Stimulated activated CD8-positive, alpha-beta memory T cell treated with anti-CD3 and anti-CD28 coated beads, Interleukin-7, amount 100 ng/mL, for 1 hour (primary cell): ENCODE data around the gene INTU.

Experiments
- DNase-seq, 2 donors: peaks; one replicate each; pipeline ENCODE4 v3.0.0-alpha.2; 2020; ENCODE audit warnings: low read depth in 2 of 2

INTU gene

DNA sequence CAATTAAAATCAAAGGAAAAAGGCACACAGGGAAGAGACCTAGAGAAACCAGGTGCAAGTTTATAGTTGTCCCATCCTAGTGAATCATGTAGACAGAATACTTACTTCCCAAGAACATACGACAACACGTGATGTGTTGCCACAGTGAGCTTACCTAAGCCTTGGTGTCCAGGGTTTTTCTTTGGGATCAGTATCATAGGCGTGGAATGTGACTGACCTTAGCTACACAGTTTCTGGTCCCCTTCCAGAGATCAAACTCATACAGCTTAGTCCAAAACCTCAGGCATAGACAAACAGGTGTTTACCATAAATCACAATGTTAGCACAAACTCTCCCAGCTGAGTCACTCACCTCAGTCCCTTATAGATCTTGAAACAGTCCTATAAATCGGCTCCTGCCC, 115.1 kb downstream of the INTU start:
- no peak for DNase-seq

DNA sequence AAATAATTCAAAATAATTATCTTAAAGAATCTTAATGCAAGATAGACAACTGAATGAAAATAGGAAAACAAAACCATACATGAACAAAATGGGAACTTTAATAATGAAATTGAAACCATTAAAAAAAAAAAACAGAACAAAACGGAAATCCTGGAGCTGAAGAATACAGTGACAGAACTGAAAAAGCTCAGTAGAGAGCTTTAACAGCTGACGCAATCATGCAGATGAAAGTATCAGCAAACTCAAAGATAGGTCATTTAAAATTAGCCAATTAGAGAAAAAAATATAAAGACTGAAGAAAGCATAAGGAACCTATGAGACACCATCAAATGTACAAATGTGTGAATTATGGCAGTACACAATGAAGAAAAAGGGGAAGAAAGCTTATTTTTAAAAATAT, 116.2 kb downstream of the INTU start:
- DNase-seq = no peak

DNA sequence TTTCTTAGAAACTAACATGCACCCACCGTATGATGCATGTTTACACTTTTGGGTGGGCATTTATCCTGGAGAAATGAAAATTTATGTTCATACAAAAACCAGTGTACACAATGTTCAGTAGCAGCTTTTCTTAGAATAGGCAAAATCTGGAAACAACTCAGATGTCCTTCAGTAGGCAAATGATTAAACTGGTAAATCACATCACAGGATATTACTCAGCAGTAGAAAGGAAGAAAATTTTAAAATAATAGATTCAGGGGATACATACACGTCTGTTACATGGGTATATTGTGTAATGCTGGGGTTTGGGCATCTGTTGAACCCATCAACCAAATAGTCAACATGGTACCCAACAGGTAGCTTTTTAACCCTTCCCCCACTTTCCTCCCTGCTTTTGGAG, 124.1 kb downstream of the INTU start:
- no peak for DNase-seq

DNA sequence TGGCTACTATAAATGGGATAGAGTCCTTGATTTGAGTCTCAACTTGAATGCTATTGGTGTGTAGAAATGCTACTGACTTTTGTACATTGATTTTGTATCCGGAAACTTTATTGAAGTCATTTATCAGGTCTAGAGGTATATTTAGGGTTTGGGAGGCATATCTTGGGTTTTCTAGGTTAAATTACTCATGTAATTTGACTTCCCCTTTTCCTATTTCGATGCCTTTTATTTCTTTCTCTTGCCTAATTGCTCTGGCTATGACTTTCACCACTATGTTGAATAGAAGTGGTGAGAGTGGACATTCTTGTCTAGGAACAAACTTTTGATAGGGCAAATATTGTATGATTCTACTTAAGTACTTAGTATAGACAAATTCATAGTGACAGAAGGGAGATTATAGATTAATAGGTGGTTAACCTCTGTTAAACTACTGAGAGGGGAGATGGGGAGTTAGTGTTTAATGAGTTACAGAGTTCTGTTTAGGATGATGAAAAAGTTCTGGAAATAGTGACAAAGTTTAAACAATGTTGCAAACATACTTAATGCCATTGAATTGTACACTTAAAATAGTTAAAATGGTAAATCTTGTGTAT, 126.6 kb downstream of the INTU start:
- no peak for DNase-seq

GRCh38 chr4:127759893-127760292, 127.1 kb downstream of the INTU start:
- DNase-seq = no peak

DNA sequence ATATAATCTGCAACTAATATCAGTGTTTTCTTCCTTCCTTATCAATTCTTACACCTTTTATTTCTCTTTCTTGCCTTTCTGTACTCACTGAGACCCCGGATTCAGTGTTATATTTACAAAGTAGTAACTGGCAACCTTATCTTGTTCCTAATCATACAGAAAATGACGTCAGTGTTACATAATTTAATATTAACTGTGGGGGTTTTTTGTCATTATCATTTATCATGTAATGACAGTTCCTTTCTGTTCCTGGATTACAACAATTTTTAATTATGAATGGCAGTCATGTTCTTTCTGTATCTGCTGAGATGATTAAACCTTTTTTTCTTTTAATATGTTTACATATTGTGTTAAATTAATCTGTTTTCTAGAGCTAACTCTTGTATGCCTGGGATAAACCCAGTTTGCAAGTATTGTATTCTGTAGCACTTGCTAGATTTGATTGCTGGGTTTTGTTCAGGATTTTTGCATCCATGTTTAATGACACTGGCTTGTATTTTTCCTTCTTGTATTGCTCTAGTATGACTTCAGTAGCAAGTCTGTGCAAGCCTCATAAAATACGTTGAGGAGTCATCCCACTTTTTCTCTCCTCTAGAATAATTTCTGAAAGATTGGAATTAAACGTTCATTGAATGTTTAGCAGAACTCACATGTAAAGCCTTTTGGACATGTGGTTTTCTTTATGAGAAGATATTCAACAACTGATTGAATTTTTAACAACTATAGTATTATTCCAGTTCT, 138.9 kb downstream of the INTU start:
- no peak for DNase-seq

DNA sequence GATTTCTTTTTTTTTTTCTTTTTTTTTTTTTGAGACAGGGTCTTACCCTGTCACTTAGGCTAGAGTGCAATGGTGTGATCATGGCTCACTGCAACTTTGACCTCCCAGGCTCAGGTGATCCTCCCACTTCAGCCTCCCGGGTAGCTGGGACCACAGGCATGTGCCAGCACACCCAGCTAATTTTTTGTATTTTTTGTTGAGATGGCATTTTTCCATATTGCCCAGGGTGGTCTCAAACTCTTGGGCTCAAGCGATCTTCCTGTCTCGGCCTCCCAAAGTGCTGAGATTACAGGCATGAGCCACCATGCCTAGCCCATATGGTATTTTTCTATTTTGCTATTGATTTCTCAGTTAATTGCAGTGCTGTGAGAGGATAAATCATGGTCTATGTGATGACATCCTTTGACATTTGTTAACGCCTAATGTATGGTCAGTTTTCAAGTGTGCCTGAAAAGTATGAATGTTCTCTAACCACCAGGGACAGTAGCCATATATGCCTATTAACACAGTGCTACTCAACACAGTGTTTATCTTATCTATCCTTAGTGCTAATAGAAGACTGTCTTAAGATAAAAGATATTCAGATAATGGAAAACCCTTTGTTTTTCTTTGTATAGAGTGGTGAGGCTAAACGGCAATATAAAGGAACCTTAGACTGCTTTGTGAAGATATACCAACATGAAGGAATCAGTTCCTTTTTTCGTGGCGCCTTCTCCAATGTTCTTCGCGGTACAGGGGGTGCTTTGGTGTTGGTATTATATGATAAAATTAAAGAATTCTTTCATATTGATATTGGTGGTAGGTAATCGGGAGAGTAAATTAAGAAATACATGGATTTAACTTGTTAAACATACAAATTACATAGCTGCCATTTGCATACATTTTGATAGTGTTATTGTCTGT, 140.3 kb downstream of the INTU start:
- no peak for DNase-seq

DNA sequence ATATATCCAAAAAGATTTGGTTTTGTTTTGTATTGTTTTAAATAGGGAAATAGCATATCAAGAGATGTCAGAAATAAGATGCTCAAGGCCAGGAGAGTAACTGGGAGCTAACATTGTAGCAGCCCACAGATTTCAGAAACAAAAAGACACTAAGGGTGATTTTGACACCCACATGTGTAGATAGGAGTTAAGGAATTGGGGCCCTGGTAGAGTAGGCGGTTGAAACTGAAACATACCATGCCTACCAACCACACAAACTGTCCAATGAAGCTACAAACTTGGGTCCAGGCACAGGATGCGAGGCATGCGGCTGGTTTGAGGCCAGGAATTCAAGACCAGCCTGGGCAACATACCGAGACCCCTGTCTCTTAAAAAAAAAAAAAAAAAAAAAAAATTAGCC, 143.1 kb downstream of the INTU start:
- no peak for DNase-seq
